ENCODE results near the gene FRAS1.
"Not testable (repeated sequence)": the region's sequence is repeated elsewhere in the genome, so short reads cannot be mapped to it uniquely, and the experiment has no call there.

GRCh38 chr4:78011003-78011402, 46.1 kb upstream of the FRAS1 start:
- not testable (repeated sequence) for TF ChIP-seq CTCF, POLR2AphosphoS5 (IDR thresholded peaks at IDR 0.05)

Measured in prostate gland (tissue), 2 donors.